ENCODE measurements around the gene ZNF556. TPM values are rescaled to one million over a fixed set of nuclear protein-coding genes. Genes with fewer than 3 reads are reported as not detected.
"Not testable (repeated sequence)": the region's sequence is repeated elsewhere in the genome, so short reads cannot be mapped to it uniquely, and the experiment has no call there.

The ZNF556 gene
- total RNA-seq, 1 donor from 2014 or later = not detected

DNA sequence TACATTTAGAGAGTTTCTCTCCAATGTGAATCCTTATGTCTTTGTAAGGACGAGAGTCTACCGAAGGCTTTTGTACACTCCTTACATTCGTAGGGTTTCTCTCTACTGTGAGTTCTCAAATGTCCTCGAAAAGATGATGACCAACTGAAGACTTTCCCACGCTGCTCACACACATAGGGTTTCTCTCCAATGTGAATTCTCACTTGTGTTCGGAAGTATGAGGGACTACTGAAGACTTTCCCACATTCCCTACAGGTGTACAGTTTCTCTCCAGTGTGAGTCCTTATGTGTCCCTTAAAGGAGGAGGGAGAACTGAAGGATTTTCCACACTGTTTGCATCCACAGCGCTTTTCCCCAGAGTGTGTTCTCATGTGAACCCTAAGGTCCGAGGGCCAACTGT lies 29.6 kb downstream of the ZNF556 start:
- no peak for DNase-seq (ENCODE audit: low spot score)
- Mint-ChIP-seq H3K27ac (ENCODE audit: unreplicated experiment) (no peak overlapping the region), H3K36me3 (ENCODE audit: low read depth, unreplicated experiment) (no peaks in the 10 kb centered on the region), H3K4me1 (ENCODE audit: unreplicated experiment) (no peaks in the 10 kb centered on the region), H3K9me3 (ENCODE audit: unreplicated experiment) (peaks cover 5% of the 10 kb centered on the region), H3K4me3 (ENCODE audit: unreplicated experiment) (no peak overlapping the region), H3K27me3 (ENCODE audit: unreplicated experiment) (peaks cover 5% of the 10 kb centered on the region)
- TF ChIP-seq, protein P1, sequence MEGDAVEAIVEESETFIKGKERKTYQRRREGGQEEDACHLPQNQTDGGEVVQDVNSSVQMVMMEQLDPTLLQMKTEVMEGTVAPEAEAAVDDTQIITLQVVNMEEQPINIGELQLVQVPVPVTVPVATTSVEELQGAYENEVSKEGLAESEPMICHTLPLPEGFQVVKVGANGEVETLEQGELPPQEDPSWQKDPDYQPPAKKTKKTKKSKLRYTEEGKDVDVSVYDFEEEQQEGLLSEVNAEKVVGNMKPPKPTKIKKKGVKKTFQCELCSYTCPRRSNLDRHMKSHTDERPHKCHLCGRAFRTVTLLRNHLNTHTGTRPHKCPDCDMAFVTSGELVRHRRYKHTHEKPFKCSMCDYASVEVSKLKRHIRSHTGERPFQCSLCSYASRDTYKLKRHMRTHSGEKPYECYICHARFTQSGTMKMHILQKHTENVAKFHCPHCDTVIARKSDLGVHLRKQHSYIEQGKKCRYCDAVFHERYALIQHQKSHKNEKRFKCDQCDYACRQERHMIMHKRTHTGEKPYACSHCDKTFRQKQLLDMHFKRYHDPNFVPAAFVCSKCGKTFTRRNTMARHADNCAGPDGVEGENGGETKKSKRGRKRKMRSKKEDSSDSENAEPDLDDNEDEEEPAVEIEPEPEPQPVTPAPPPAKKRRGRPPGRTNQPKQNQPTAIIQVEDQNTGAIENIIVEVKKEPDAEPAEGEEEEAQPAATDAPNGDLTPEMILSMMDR (IDR thresholded peaks at IDR 0.05; ENCODE audit: unreplicated experiment) = no peak

DNA sequence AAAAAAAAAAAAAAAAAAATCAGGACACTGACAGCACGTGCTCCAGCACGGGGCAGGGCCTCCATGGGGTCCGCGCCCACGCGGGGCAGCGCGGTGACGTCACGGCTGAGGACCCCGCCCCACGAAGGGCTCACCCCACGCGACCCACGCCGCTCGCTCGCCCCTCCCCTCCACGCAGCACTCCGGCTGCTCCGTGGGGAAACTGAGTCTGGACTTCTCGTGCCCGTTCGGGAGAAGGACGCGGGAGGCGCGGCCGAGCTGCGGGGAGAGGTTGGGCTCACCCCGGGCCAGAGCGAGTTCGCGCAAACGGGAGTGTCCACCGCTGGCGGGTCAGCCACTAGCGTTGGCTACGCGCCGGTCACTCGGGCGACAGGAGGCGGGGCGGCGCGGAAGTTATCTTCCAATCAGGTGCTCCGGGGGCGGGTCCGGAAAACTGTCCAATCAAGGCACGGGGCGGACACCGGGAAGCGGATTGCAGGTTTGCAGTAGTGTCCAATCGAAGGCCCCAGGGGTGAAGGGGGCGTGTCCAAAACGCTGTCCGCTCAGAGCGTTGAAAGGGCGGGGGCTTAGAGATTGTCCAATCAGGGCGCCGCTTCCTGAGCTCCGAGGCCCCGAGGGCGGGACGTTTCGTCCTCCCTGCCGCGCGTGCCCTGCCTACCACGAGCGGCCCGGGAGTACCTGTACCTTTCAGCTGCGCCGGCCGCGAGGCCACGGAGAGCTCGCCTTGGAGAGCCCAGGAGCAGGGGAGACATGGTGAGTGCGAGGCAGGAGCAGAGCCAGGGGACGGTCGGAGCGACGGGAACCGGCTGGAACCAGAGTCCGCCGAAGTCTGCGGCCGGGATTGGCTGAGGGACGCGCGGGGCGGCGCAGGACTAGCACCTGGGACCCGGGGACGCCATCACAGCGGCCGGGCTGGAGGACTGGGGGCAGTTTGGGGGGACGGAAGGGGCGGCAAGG lies 33.4 kb downstream of the ZNF556 start, which contains the start of gene ZNF57:
ZNF57 (plus strand) TSS at position 633 of the 957 bp plus-strand sequence; CDS start at position 751, 118 bp downstream.
- H3K27me3 Mint-ChIP-seq (ENCODE audit: unreplicated experiment) = peaks cover 10% of the 10 kb centered on the region
- peak within 1 kb of the TSS; percentile 90 for H3K4me3 Mint-ChIP-seq (ENCODE audit: unreplicated experiment)
- H3K27ac Mint-ChIP-seq (ENCODE audit: unreplicated experiment) = no peak within 1 kb of the TSS
- H3K9me3 Mint-ChIP-seq (ENCODE audit: unreplicated experiment) = peaks cover 5% of the 10 kb centered on the region
- H3K36me3 Mint-ChIP-seq (ENCODE audit: low read depth, unreplicated experiment) = no peaks in the 10 kb centered on the region
- H3K4me1 Mint-ChIP-seq (ENCODE audit: unreplicated experiment) = no peaks in the 10 kb centered on the region
- TF ChIP-seq, protein P1 (IDR thresholded peaks at IDR 0.05; ENCODE audit: unreplicated experiment) = no peak
- DNase-seq (ENCODE audit: low spot score) = peak; percentile 75

GRCh38 chr19:2902590-2903218 lies 35.6 kb downstream of the ZNF556 start:
- no peak overlapping the region for H3K4me3 Mint-ChIP-seq (ENCODE audit: unreplicated experiment)

GRCh38 chr19:2903326-2903725 lies 36.2 kb downstream of the ZNF556 start:
- not testable (repeated sequence) for H3K36me3 Mint-ChIP-seq (ENCODE audit: low read depth, unreplicated experiment); H3K4me1 Mint-ChIP-seq (ENCODE audit: unreplicated experiment); H3K27ac Mint-ChIP-seq (ENCODE audit: unreplicated experiment); DNase-seq (ENCODE audit: low spot score); H3K9me3 Mint-ChIP-seq (ENCODE audit: unreplicated experiment); H3K4me3 Mint-ChIP-seq (ENCODE audit: unreplicated experiment)
- peaks cover 10% of the 10 kb centered on the region for H3K27me3 Mint-ChIP-seq (ENCODE audit: unreplicated experiment)

More at GRCh38 chr19:2902590-2903218, 35.6 kb downstream of the ZNF556 start:
- H3K36me3 Mint-ChIP-seq (ENCODE audit: low read depth, unreplicated experiment) = no peaks in the 10 kb centered on the region
- TF ChIP-seq, protein P1 (IDR thresholded peaks at IDR 0.05; ENCODE audit: unreplicated experiment) = no peak
- no peaks in the 10 kb centered on the region for H3K4me1 Mint-ChIP-seq (ENCODE audit: unreplicated experiment)
- H3K27ac Mint-ChIP-seq (ENCODE audit: unreplicated experiment) = no peak overlapping the region
- peaks cover 2% of the 10 kb centered on the region for H3K9me3 Mint-ChIP-seq (ENCODE audit: unreplicated experiment)
- no peak for DNase-seq (ENCODE audit: low spot score)
- H3K27me3 Mint-ChIP-seq (ENCODE audit: unreplicated experiment) = peaks cover 10% of the 10 kb centered on the region

DNA sequence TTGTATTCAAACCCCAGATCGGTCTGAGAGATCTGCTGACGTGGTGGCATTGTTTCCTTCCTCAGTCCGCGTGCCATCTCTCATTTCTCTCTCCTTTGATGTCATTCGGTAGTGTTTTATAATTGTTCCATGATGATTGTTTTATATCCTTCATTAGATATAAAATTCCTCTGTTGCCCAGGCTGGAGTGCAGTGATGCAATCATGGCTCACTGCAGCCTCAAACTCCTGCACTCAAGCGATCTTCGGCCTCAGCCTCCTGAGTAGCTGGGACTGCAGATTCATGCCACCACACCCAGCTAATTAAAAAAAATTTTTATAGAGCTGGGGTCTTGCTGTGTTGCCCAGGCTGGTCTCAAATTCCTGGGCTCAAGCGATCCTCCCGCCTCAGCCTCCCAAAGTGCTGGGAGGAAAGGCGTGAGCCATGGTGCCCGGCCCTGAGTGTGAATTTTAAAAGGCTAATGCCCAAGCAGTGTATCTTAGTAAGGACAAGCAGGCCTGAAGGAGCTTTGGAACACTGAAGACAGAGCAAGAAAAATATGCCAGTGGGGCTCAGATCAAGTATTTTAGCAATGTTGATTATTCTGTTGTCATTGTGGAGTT lies 38.9 kb downstream of the ZNF556 start:
- Mint-ChIP-seq H3K36me3 (ENCODE audit: low read depth, unreplicated experiment) (no peaks in the 10 kb centered on the region), H3K27me3 (ENCODE audit: unreplicated experiment) (peaks cover 7% of the 10 kb centered on the region), H3K4me3 (ENCODE audit: unreplicated experiment) (no peak overlapping the region), H3K9me3 (ENCODE audit: unreplicated experiment) (no peaks in the 10 kb centered on the region), H3K4me1 (ENCODE audit: unreplicated experiment) (no peaks in the 10 kb centered on the region), H3K27ac (ENCODE audit: unreplicated experiment) (no peak overlapping the region)
- TF ChIP-seq, protein P1 (IDR thresholded peaks at IDR 0.05; ENCODE audit: unreplicated experiment) = no peak
- DNase-seq (ENCODE audit: low spot score) = no peak

Data from endothelial cell (in vitro differentiated cells).